ENCODE data around the gene KIF25.

The KIF25 gene, protein sequence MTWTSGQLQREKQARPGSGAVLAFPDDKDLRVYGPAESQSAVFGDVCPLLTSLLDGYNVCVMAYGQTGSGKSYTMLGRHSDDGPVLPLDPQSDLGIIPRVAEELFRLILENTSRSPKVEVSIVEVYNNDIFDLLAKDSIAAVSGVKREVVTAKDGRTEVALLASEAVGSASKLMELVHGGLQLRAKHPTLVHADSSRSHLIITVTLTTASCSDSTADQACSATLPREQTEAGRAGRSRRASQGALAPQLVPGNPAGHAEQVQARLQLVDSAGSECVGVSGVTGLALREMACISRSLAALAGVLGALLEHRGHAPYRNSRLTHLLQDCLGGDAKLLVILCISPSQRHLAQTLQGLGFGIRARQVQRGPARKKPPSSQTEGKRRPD

DNA sequence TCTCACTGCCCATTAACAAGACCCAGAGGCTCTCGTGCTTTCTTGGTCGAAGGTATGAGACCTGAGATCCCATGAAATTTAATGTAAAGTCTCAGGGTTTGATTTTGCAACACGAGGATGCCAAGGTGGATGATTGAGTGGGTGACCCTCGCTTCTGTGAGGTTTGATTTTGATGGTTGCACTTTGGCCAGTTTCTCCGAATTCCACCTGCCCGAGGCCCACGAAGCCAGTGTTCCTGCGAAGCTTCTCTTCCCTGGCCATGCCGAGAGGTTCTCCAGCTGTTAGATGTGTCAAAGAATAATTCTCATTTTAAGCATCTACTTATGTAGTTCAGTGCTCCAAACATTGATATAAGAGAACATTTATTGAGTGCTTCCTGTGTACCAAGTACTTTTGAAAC, at the start of gene KIF25:
Gene KIF25, plus strand, starts transcription at position 30 of the 400 bp plus-strand sequence. CDS start 31,915 bp downstream, outside the sequence.
- ATAC-seq, result no peak

DNA sequence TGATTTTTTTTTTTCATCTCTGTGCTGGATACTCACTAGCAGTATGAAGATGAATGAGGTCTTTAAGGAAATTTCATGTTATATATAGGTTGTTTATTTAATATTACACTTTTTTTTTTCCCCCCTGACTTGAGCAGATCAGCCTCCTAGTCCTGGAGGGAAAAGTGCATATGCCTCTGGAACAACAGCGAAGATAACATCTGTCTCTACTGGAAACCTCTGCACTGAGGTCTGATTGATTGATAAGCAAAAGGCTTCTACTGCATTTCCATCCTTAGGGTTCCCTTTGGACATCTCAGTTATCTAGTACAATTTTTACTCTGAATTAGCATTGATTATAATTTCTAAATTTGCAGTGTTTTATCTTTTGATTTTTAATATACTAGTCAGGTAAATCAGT, 49.8 kb upstream of the KIF25 start:
- ATAC-seq, result no peak

DNA sequence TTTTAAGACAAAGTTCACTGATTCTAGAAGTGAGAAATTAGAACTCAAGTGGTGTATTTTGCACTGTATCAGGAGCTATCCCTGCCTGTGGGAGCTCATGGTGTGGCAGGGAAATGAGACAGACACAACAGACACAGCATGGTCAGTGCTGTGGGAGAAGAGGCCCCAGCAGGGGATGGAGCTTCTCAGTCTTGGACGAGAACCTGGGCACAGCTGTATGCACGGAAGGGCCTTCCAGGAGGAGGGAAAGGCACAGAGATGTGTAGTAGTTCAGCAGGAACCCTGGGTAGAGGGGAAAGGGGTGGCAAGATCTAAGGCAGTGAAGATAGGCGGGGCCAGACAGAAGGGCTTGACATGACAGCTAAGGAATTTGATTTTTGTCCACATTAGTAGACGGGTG, 48.8 kb upstream of the KIF25 start:
- ATAC-seq, result no peak

DNA sequence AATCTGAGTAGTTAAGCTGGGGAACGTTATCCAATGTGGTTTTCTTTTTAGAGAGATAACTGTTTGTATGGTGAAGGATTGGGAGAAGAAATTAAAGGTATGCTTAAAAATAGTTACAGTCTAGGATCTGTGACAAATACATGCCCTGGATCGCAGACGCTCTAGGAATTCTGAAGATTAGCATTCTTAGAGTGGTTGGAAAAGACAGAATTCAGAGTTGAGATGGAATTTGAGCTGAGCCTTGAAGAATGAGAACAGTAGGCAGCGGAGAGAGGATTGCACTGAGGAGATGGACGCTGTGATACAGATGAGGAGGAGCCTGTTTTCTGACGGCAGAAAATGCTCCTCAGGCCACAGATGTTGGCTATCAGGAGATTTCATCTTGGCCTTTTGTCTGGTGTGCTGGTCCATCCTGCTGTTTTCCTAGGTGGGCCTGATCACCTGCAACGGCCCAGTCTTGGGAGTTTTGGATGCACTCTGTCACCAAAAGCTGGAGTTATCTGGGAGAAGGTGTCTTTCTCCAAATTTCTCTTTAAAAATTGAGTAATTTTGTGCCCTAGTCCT, 48.3 kb upstream of the KIF25 start:
- no peak for ATAC-seq

DNA sequence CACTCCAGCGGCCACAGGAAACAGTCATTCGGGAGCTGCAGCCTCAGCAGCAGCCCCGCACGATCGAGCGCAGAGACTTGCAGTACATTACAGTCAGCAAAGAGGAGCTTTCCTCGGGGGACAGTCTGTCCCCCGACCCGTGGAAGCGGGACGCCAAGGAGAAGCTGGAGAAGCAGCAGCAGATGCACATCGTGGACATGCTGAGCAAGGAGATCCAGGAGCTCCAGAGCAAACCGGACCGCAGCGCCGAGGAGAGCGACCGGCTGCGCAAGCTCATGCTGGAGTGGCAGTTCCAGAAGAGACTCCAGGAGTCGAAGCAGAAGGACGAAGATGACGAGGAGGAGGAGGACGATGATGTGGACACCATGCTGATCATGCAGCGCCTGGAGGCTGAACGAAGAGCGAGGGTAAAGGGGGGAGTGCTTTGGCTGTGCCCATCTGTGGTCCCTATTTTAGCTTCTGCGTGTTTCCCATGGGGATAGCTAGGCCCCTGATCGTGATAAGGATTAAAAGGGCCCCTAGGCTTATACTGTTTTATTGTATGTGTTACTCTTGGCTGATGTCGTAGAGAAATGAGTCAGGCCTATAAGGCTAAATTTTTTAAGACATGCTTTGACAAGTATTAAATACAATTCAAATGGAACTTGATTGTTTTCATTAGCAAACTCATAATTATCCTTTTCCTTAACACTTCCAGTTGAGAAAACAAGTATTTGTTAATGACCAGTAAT, 45.5 kb upstream of the KIF25 start:
- ATAC-seq, result no peak

DNA sequence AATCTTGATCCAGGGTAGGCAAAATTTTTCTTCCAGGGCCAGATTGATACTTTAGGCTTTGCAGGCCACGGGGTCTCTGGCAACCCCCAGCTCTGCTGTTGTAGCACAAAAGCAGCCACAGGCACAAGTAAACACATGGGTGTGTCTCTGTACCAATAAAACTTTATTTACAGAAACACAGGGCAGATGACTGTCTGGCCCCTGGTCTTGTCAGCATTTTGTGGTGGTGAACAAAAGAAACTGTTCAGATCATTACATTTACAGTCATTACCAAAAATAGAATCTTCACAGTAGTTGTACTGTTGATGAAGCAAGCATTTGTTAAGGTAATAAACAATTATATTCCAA, 45.0 kb upstream of the KIF25 start:
- ATAC-seq, result no peak

DNA sequence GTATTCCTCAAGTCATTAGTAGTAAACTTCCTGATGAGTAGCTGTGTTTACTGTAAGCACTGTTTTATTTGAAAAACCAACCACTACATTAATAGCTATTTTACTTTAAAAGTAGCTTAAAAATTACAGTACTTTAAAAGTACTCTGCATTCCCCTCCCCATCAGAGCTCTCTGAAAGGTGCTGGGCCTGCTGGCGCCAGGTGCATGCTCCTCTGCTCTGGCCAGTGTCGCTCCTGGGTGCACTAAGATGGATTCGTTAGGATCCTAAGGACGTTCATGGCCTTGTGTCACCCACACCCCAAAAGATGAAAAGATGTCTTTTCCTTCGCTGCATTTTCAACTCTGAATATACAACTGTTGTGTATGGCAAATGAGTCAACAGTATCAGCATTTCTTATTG, 43.9 kb upstream of the KIF25 start:
- ATAC-seq, result no peak

DNA sequence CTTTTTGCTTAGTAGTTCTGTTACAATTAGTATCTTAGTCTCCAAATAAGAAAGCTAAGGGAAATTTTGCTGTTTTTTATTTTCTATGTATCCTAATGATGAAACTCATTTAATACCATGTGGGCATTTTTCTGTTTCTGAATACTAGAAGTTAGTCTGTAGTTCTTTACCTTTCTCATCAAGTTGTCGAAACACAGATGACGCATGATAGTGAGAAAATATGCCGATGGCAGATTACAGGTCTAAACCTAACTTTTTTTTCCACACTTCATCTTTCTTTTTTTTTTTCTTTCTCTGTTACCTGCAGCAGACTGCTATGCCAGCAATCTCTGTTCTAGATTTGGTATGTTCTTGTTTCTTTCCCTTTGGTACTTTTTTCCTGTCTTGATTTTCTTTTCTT, 43.3 kb upstream of the KIF25 start:
- ATAC-seq, result no peak

DNA sequence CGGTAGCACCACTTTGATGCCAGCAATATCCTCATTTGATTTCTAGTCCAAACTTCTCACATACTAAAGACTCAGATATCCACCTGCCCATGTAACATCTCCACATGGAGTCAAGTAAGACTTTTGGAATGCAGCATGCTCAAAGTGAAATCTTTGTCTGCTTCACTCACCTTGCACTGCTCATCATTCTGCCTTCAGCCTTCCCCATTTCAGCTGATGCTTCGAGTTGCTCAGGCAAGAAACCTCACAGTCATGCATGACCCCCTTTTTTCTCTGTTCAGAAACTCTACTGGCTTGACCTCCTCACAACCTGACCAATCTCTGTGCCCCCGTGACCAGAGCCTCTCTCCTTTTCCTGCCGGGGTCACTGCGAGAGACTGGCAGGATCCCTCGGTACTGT, 41.0 kb upstream of the KIF25 start:
- no peak for ATAC-seq

DNA sequence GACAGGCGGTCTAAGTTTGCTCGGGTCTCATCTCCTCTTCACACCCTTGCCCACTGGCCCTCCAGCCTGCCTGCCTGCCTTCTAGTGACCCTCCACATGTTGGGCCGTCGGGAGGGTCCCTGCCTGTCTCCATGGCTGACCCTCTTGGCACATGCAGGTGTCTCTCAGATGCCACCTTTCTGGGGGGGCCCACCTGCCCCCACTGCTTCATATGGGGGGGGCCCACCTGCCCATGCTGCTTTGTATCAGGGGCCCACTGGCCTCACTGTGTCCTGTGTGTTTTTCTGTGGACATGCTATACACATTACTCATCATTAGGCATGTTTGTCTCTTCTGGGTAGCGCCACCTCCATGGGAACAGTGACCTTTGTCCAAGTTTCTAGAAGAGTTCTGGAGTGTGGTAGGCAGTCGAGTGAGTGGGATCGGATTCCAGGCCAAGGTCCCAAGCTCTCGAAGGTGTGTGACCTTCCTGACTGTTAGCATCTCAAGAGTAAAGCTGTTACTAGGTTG, 40.4 kb upstream of the KIF25 start:
- ATAC-seq, result no peak

DNA sequence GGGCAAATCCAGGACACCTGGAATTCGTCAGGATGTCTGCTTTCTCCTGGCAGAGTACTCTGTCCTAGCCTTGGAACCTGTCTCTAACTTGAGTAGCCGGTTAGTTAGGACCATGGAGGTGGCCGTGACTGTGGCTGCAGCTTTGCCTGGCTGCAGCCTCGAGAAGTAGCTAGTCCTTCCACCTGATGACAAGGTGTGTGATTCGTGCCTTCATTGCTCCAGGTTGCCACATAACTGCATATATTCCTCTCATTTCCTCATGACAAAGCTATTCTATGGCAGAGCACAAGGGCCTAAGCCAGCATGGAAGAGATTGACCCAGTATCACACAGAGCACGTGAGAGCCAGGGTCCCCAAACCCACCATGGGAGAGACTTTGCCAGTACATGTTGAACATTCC, 39.8 kb upstream of the KIF25 start:
- no peak for ATAC-seq

DNA sequence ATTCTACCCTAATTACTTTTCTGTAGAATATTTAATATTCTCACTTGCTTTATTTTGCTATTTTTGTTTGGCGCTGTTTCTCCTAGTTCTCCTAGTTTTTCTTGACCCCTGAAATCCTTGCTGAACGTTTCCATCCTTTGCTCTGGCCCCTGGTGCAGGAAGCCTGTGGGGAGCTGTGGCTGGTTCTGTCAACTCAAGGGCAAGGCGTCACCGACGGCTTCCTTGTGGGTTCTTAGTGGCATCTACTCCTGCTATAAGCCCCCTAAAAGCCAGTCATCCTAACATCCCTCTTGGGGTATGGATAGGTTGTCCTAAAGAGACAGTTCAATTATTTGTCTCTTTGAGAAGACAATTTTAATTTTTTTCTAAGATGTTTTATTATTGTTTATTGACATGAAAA, 36.9 kb upstream of the KIF25 start:
- no peak for ATAC-seq

DNA sequence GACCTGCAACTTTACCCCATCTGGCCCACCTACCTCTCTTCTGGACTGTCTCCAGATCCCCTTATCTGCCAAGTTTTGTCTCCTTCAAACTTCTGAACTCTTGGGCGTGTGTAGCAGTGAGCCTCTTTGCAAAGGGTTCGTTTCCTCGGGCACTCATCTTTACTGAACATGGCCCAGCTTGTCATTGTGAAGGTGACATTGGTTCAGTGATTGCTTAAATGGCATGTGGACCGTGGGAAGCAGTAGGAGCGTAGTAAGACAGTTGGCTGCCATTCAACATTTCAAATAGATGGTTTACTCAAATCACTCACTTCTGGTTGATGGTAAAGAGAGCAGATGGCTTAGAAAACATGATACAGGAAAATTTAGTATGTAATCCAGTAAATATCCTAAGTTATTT, 34.8 kb upstream of the KIF25 start:
- ATAC-seq, result no peak

DNA sequence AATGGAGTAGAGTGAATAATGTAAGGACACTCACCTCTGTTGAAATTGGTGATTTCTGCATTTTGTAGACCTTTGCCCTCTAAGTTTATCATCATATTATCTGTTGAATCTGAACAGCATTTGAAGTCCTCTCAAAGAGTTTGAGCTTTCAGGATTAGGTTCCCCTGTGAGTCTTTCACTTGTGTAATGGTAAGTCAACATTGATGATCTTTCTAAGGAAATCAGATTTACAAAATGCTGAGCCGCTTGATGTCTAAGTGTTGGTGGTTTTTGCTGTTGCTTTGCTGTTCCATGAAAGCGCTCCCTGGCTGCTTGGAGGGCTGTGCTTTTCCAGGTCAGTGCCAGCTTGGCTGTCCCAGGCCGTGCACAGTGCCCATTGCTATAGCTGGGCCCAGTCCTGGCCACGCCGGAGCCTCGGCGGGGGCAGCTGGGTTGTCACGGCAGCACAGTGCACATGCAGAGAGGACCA, 33.8 kb upstream of the KIF25 start:
- no peak for ATAC-seq

DNA sequence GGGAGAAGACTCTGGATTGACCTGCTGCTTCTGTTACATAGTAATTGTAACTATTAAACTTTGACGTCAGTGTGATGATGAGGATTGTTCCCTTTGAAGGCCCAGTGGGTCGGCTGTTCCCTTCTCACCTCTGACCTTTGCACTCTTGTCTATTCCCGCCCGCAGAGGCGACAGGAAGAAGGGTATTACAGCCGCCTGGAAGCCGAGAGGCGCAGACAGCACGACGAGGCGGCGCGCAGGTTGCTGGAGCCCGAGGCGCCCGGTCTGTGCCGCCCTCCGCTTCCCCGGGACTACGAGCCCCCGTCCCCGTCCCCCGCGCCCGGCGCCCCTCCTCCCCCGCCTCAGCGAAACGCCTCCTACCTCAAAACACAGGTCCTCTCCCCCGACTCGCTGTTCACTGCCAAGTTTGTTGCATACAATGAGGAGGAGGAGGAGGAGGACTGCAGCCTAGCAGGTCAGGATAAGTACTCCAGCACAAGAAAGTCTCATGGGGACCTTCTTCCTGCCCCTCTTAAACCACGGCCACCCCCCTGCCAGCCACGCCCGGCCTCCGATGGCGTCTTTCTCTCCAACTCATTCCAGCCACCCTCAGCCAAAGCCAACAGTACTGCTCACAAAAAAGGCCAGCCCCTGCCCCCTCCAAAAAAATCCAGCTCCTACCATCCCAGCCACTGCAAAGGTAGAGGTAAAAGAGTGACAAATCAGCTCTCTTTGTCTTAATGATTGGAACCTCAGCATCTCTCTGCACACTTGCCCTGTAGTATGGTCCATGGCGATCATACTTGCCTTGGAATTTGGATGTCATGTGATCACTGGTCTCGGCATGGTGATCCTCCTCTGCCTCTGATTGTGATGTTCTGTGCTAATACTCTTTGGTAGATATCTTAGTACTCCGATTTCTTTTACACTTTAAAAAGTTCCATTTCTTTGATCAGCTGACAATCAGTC, 31.6 kb upstream of the KIF25 start:
- no peak for ATAC-seq

DNA sequence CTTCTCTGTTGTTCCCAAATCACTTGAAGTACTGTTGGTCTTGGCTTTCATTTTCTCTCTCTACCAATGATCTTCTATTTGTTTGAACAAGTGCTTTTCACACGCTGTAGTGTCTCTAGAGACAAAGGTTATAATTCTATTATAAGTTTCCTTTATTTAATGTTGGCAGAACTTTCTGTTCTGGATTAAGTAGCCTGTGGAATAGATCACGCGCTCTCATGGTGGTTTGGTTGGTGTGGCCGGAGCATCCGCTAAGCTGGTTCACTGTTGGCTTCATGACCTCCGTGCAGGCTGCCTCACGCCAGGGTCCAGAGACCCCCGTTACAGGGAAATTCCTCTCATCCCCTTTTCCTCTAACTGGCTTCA, 30.9 kb upstream of the KIF25 start:
- ATAC-seq, result no peak

DNA sequence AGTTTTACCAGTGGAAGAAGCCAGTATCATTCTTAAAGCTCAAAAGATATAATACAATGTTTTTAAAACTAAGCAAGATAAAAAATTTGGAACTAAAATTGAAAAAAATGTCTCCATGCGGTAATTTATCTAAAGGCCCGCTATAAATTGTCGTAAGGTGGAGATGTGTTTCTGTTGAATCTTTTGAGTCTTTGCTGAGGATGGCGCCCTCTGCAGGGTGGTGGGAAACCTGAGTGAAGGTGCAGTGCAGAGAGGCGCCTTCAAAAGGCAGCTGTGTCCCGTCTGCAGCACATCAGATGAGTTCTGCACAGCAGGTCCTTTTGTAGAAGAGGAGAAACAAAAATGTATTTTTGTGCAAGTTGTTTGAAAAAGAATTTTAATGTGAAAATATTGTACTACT, 29.4 kb upstream of the KIF25 start:
- no peak for ATAC-seq

DNA sequence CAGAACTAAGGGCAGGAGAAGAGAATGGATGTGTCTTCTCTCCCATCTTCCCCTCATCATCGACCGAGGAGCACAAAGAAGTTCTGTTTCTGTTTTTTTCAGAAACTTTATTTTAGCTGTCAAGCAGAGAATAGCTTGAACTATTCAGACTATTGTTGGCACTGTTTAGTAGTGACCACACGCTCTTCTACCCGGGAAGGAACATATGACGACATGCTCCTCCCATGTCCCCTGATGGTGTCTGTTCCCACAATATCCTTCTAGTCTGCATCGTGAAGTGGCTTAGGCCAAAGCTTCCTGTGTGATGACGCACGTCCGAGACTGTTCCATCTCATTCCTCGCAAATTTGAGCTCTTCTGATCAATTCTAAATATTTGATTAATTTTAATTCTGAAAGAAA, 27.2 kb upstream of the KIF25 start:
- no peak for ATAC-seq

DNA sequence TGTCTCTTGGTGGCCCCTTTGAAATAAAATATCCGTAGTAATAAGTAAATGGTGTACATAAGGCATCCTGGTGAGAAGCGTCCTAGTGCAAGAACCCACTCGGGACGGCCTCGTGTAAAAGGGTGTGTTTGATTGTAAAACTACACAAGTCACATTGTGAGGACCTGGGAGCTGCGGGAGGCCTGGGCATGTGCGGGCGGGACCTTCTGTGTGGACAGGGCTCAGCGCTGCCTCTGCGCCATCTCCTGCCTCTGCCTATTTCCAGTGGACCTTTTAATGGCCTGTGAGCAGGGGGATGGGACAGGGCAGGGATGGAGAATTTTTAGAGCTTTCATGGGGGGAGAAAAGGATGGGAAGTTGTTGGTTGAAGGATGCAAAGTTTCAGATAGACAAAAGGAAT, 25.3 kb upstream of the KIF25 start:
- ATAC-seq, result no peak

DNA sequence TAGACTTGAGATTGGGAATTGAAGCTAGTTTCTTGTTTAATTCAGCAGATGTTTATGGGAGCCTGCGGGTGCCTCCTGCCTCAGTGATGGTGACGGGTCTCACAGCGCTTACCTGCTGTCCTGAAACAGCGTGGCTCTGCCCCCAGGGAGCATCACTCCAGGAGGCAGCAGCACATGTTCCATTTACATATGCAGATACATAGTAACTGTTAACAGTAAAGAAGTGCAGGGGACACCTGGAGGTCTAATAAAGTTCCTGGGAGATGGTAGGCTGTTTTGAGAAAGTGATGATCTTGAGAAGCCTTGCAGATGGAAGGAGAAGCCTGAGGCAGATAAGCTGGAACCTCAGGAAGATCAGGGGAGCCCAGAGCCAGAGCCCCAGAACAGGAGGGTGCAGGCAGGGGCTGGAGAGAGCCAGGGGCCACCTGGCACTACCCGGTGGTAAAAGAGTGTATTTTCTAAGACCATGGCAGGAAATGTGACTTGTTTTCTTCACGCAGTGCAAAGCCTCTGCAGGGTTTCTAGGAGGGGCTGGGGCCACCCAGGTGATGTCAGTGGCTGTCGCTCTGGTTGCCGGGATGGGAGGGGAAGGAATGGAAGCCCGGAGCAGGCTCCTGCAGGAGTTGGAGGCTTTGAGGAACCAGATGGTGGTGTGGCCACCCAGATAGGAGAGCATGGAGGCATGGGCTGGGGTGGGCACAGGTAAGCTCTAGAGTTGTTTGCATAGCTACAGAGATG, 24.2 kb upstream of the KIF25 start:
- ATAC-seq, result no peak

DNA sequence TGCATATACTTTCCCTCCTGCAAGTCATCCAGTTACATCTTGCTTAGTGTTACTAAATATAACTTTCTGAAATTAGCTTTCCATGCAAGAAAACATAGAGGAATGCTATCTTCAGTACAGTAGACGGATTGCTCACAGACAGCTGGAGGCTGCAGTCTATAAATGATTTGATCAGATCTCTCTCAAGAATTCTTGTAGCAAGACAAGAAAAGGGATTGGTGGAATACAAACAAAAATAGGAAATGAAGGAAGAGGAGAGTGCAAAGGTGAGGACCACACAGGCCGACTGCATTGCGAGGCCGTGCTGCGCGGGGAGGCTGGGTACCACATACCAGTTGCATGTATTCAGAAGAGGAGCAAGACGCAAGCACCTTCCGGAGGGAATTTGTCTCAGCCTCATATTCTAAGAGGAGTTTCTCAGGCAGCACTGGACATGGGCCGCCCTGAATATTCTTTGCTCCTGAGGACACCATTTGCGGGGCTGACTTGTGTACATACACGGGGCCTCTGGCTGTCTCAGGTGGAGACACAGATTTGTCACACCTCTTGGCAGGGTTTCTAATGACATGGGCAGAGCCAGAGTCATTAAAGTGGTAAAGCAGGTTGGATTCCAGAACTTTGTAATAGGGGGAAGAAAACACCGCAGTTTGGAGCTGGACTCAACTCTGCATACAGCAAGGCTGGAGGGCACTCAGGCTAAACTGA, 22.7 kb upstream of the KIF25 start:
- ATAC-seq, result no peak

Data from activated CD4-positive, CD25-positive, alpha-beta regulatory T cell treated with anti-CD3 and anti-CD28 coated beads, Interleukin-2, amount 50 U/mL, for 24 hours (primary cell).